Measurements from ENCODE around the gene CLTB. TPM values are rescaled to one million over a fixed set of nuclear protein-coding genes. Genes with fewer than 3 reads are reported as not detected.

Gene CLTB, protein sequence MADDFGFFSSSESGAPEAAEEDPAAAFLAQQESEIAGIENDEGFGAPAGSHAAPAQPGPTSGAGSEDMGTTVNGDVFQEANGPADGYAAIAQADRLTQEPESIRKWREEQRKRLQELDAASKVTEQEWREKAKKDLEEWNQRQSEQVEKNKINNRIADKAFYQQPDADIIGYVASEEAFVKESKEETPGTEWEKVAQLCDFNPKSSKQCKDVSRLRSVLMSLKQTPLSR
- total RNA-seq = 68.9 TPM

DNA sequence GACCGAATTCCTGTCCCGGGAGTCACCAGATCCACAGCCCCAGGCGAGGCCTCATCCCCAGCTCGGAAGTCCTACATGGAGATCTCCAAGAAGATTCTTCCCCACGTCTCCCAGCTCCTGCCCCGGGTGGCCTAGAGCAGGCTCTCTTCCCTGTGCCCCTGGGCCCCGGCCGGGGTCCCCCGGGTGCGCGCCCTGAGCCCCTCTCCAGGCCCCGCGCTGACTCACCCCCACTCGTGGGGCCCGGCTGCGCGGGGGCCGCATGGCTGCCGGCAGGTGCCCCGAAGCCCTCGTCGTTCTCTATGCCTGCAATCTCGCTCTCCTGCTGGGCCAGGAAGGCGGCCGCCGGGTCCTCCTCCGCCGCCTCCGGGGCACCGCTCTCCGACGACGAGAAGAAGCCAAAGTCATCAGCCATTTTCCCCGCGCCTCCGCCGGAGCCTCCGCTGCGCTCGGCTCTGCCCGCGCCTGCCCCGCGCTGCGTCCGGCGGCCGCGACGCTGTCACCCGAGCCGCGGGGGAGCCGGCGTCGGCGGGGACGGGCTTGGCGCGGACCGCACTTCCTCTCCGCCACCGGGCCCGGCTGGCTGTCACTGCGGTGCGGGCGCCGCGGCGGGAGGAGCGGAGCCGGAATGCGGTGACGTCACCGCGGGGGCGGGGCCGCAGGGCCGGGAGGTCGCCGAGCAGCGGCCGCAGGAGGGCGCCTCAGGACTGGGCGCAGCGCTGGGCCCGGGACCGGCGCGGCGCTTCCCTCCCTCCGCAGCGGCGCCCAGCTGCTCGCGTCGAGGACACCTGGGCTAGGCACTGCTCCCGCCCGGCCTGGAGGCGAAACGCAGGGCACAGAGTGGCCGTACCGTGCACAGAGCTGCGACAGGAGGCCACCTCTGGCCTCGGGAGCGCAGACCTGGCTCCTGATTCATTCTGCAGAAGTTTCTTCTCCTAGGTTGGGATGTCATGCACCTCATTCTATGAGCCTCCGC lies at the start of gene CLTB:
CLTB (minus strand) TSS at position 588 of the 973 bp plus-strand sequence; CDS start at position 412, 176 bp downstream.

DNA sequence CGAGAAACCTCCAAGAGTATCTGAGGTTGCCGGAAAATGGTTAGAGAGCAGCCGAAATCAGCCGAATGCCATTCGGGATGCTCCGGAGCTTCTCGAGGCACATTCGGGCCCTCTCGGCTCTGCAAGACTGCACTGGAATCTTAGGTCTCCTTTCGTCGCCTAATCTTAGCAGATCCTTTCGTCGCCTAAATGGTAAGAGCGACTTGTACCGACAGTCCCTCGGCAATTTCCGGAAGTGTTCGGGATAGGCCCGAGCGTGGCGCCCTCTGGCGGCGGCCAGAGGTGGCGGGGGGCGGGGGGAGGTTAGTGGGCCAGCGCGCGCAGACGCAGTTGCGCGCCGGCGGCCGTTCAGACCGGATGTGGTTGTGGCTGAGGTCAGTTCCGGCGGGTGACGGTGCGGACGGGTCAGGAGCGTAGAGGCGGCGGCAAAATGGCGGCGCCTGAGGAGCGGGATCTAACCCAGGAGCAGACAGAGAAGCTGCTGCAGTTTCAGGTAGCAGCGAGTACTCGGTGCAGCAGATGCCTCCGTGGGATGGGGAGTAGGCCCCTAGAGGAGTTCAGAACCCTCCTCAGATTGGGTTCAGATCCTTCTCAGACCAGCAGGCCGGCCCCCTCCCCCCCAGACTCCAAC lies 31.8 kb upstream of the CLTB start, which contains the start of gene FAF2:
FAF2 (plus strand) TSS at position 408 of the 631 bp plus-strand sequence; CDS start at position 431, 23 bp downstream.

DNA sequence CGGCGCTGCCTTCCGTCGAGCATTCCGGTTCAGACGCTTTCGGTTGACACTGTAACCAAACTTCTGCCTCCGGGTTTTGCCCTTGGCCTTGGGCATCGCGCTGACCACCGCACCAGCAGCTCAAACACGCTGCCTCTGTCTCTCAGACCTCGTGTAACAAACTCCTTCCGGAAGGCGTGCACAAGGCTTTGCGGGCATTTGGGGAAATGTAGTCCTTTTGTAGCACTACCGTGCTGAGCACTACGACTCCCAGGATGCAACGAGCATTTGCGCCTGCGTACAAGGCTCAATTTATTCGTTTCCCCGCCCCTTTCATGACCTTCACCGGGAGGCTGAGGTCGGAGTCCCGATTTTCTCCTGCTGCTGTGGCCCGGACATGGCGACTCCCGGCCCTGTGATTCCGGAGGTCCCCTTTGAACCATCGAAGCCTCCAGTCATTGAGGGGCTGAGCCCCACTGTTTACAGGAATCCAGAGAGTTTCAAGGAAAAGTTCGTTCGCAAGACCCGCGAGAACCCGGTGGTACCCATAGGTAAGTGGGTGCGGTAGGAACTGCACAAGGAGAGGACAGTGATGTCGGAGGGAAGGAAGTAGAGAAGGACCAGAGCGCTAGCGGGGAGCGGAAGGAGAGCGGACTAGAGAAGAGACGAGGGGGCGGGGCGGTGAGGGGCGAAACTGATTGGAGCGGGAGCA lies 27.8 kb downstream of the CLTB start, which contains the start of the genes HIGD2A and NOP16:
HIGD2A (plus strand) TSS at position 308 of the 691 bp plus-strand sequence; CDS start at position 377, 69 bp downstream.
NOP16 (minus strand) TSS at position 155 of the 691 bp plus-strand sequence; CDS start at position 96, 59 bp downstream.

DNA sequence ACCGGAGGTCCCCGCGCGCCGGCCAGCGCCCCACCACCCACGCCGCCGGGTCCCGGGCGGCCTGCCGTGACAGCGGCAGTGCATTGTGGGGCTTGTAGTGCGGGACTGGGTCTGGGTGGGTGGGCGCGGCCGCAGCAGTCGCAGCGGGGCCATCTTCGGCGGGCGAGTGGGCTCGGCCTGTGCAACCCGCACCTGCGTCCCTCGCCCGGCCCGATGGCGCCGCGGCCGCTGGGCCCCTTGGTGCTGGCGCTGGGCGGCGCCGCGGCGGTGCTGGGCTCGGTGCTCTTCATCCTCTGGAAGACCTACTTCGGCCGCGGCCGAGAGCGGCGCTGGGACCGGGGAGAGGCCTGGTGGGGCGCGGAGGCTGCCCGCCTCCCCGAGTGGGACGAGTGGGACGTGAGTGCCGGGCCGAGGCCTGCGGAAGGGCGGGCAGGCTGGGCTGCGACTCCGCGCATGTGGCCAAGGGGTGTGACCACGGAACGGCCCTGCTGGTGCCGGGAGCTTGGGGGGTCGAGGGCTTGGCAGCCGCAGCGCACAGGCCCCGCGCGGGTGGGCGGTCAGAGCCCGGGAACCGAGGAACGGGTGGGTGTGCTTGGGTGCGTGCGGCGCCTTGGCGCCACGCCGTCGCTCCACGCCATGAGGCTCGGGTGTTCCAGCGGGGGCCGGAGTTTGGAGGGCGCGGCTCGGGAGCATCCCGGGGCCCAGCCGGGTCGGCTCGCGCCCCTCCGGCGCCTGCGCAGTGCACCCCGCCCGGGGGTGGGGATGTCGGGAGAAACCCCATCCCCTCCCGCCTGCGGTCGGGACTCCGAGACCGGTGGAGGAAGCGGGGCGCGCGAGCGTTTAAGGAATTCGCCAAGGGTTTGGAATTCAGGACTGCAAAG lies 50.7 kb downstream of the CLTB start, which contains the start of gene ARL10:
ARL10 (plus strand) TSS at position 137 of the 881 bp plus-strand sequence; CDS start at position 214, 77 bp downstream.

DNA sequence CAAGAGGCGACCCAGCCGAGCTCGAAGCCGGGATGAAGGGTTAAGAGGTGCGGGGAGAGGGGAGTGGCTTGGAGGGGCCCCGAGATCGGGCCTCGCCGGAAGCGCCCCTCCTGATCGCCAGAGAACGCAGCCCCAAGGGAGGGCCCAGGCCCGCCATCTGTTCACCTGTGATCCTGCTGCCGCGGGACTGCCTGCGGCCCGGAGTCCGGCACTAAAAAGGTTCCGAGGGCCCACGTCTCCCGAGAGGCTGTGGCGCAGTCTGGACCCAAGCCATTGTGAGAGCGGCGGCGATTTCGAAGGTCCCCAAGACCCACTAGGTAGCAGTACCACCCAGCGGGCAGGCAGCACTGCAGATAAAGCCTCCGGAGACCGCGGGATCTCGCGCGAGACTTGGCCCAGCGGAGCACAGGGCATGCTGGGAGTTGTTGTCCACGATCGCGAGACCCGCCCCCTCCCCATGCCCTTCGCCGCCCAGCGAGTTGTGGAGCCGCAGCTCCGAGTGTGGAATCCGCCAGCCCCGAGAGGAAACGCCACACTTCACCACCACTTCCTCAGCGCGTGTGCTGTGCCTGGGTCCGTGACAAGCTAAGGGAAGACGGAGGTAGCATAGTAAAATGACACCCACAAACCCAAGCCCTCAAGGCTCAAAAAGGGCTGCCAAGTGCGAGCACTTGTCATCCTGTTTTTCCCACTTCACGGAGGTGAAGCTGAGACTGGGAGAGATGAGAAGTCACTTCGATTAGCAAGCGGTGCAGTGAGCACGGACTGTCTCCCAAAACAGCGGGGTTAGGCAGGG lies 54.7 kb downstream of the CLTB start, which contains the start of gene KIAA1191:
KIAA1191 (minus strand) TSS at position 328 of the 796 bp plus-strand sequence. CDS start 2,256 bp downstream, outside the sequence.

Other genes with a start within 250 kb of the CLTB start
- 14.1 TPM for gene SIMC1, start 178.1 kb downstream of the CLTB start, total RNA-seq
- gene KIAA1191, start 54.8 kb downstream of the CLTB start, total RNA-seq = 74.3 TPM
- gene ARL10, start 51.1 kb downstream of the CLTB start, total RNA-seq = 25.1 TPM
- 4.5 TPM for gene NOP16, start 27.9 kb downstream of the CLTB start, total RNA-seq
- 45.9 TPM for gene HIGD2A, start 27.8 kb downstream of the CLTB start, total RNA-seq
- 45.9 TPM for gene FAF2, start 31.8 kb upstream of the CLTB start, total RNA-seq
- gene RNF44, start 120.9 kb upstream of the CLTB start, total RNA-seq = 24.9 TPM
- 0.11 TPM for gene CDHR2, start 132.8 kb upstream of the CLTB start, total RNA-seq
- 24.8 TPM for gene GPRIN1, start 193.6 kb upstream of the CLTB start, total RNA-seq
- 10.1 TPM for gene SNCB, start 214.0 kb upstream of the CLTB start, total RNA-seq
- 0.55 TPM for gene EIF4E1B, start 214.1 kb upstream of the CLTB start, total RNA-seq
- gene TSPAN17, start 230.9 kb upstream of the CLTB start, total RNA-seq = 22.9 TPM